WTC11 (cell line): ENCODE data around the gene TP53INP2. TPM values are rescaled to one million over a fixed set of nuclear protein-coding genes. Genes with fewer than 3 reads are reported as not detected.
A peak's percentile ranks its signal among the peaks of the same experiment; 100 is the strongest.

ENCODE experiments used
- ATAC-seq: fragments of 200-7000 bp; cut with Tn5 transposase; 2 replicates; pipeline ENCODE4 v1.10.0; 2021; ENCODE audit warnings: mild to moderate bottlenecking, moderate library complexity
- CTCF ChIA-PET: fragments of 300-600 bp; sonication (Branson Sonifier 250); formaldehyde crosslinking; loops from one replicate; lab custom pipeline; 2021; ENCODE audit warnings: antibody characterized with exemption; lab: Charles Lee
- POLR2A ChIA-PET: fragments of 350-600 bp; sonication (Branson Sonifier 250); formaldehyde crosslinking; loops from one replicate; lab custom pipeline; 2021; ENCODE audit warnings: antibody characterized with exemption; lab: Charles Lee
- DNase-seq: peaks from one replicate; pipeline ENCODE4 v3.0.0; 2021; ENCODE audit warnings: low spot score
- H3K27ac Mint-ChIP-seq: 2 replicates; pipeline ENCODE4 v1.8.0; 2021; ENCODE audit warnings: mixed read lengths
- H3K27me3 Mint-ChIP-seq: 2 replicates; pipeline ENCODE4 v1.8.0; 2021; ENCODE audit warnings: low read depth, mild to moderate bottlenecking, moderate library complexity, mixed read lengths
- H3K36me3 Mint-ChIP-seq: 2 replicates; pipeline ENCODE4 v1.8.0; 2021; ENCODE audit warnings: mixed read lengths
- H3K4me1 Mint-ChIP-seq: 2 replicates; pipeline ENCODE4 v1.8.0; 2022; ENCODE audit warnings: mixed read lengths
- H3K4me3 Mint-ChIP-seq: 2 replicates; pipeline ENCODE4 v1.8.0; 2021; ENCODE audit warnings: mild to moderate bottlenecking, moderate library complexity, mixed read lengths
- H3K9me3 Mint-ChIP-seq: 2 replicates; pipeline ENCODE4 v1.8.0; 2021; ENCODE audit warnings: mixed read lengths
- AR ChIP-seq: fragments of 250-450 bp; sonication (Bioruptor Pico); IDR thresholded peaks from 2 replicates; pipeline ENCODE4 v1.9.0; 2021; ENCODE audit warnings: mild to moderate bottlenecking
- CTCF ChIP-seq: fragments of 200-600 bp; IDR thresholded peaks from 2 replicates; pipeline ENCODE4 v1.8.0; 2022; ENCODE audit warnings: antibody characterized with exemption
- FOXK1 ChIP-seq: sonication (generic); formaldehyde crosslinking; IDR thresholded peaks from 2 replicates; pipeline ENCODE4 v1.8.0; 2022; ENCODE audit warnings: mild to moderate bottlenecking, moderate library complexity, missing genetic modification reagents
- FOXP4 ChIP-seq: sonication (generic); formaldehyde crosslinking; IDR thresholded peaks from 2 replicates; pipeline ENCODE4 v1.8.0; 2022; ENCODE audit warnings: mild to moderate bottlenecking, missing genetic modification reagents
- HMGA2 ChIP-seq: fragments of 250-450 bp; sonication (Bioruptor Pico); IDR thresholded peaks from 2 replicates; pipeline ENCODE4 v1.4.0; 2021; ENCODE audit warnings: mild to moderate bottlenecking, moderate library complexity
- MYBL2 ChIP-seq: sonication (generic); formaldehyde crosslinking; IDR thresholded peaks from 2 replicates; pipeline ENCODE4 v1.8.1; 2023; ENCODE audit warnings: mild to moderate bottlenecking, moderate library complexity, missing genetic modification reagents
- NR1H2 ChIP-seq: sonication (generic); formaldehyde crosslinking; IDR thresholded peaks from 2 replicates; pipeline ENCODE4 v1.9.0; 2021; ENCODE audit warnings: mild to moderate bottlenecking, moderate library complexity, missing genetic modification reagents
- NR2C2 ChIP-seq: sonication (generic); formaldehyde crosslinking; IDR thresholded peaks from 2 replicates; pipeline ENCODE4 v1.8.0; 2022; ENCODE audit warnings: mild to moderate bottlenecking, missing genetic modification reagents
- OVOL2 ChIP-seq: fragments of 250-450 bp; sonication (Bioruptor Pico); IDR thresholded peaks from 2 replicates; pipeline ENCODE4 v1.9.0; 2021; ENCODE audit warnings: mild to moderate bottlenecking, borderline replicate concordance
- PRRX2 ChIP-seq: fragments of 250-450 bp; sonication (Bioruptor Pico); IDR thresholded peaks from 2 replicates; pipeline ENCODE4 v1.8.0; 2021; ENCODE audit warnings: mild to moderate bottlenecking
- TEAD1 ChIP-seq: sonication (generic); formaldehyde crosslinking; IDR thresholded peaks from 2 replicates; pipeline ENCODE4 v1.8.0; 2022; ENCODE audit warnings: mild to moderate bottlenecking, missing genetic modification reagents
- ZNF281 ChIP-seq: sonication (generic); formaldehyde crosslinking; IDR thresholded peaks from 2 replicates; pipeline ENCODE4 v1.8.0; 2023; ENCODE audit warnings: mild to moderate bottlenecking, missing genetic modification reagents
- ZNF317 ChIP-seq: sonication (generic); formaldehyde crosslinking; IDR thresholded peaks from 2 replicates; pipeline ENCODE4 v1.8.1; 2023; ENCODE audit warnings: low read depth, mild to moderate bottlenecking, moderate library complexity, missing genetic modification reagents, borderline replicate concordance
- total RNA-seq: library from RNA; stranded (reverse); gene quantifications from 3 replicates; pipeline ENCODE4 v1.2.3, GENCODE V29; 2021
- TF ChIP-seq, protein P1 (sequence below): sonication (generic); formaldehyde crosslinking; IDR thresholded peaks from 2 replicates; pipeline ENCODE4 v1.8.0; 2022; ENCODE audit warnings: mild to moderate bottlenecking, missing genetic modification reagents
- TF ChIP-seq, protein P2 (sequence below): sonication (generic); formaldehyde crosslinking; IDR thresholded peaks from 2 replicates; pipeline ENCODE4 v1.8.0; 2022; ENCODE audit warnings: missing genetic modification reagents
- TF ChIP-seq, protein P3 (sequence below): sonication (generic); formaldehyde crosslinking; IDR thresholded peaks from 2 replicates; pipeline ENCODE4 v1.8.0; 2023; ENCODE audit warnings: missing genetic modification reagents

Gene TP53INP2
- total RNA-seq, 1 experiment from 2014 or later, result 4.3 TPM

DNA sequence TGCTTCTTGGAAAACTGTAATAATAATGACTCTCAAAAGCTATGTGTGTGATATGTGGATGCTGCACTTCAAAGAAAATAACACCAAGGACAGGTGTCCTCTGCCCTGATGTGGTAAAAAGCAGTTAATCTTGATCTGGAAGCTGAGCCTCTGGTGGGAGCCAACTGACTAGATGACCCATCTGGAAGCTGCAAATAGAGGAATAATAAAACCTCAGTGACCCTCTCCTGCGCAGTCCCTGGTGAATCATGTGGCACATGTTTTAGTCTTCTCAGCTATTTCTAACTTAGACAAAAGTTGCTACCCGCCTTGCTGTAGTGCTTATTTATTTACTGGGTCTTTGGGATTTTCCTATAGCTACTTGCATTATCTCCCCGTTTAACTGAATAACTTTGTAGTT lies 47.3 kb downstream of the TP53INP2 start (continued):
- no peak for TF ChIP-seq ZNF281 (CRISPR knock-in tag)

- peak overlapping the region; percentile 81 for H3K27ac Mint-ChIP-seq
- ATAC-seq, result no peak
- TF ChIP-seq FOXP4 (CRISPR knock-in tag) (no peak), NR1H2 (CRISPR knock-in tag) (no peak), TEAD1 (CRISPR knock-in tag) (no peak), OVOL2 (no peak), ZNF317 (no peak), MYBL2 (CRISPR knock-in tag) (no peak), PRRX2 (CRISPR knock-in tag) (no peak), HMGA2 (CRISPR knock-in tag) (no peak), CTCF (no peak), FOXK1 (CRISPR knock-in tag) (no peak), AR (CRISPR knock-in tag) (no peak), NR2C2 (CRISPR knock-in tag) (no peak)
- TF ChIP-seq, protein P1, sequence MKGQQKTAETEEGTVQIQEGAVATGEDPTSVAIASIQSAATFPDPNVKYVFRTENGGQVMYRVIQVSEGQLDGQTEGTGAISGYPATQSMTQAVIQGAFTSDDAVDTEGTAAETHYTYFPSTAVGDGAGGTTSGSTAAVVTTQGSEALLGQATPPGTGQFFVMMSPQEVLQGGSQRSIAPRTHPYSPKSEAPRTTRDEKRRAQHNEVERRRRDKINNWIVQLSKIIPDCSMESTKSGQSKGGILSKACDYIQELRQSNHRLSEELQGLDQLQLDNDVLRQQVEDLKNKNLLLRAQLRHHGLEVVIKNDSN (CRISPR knock-in tag), result no peak
- TF ChIP-seq, protein P2, sequence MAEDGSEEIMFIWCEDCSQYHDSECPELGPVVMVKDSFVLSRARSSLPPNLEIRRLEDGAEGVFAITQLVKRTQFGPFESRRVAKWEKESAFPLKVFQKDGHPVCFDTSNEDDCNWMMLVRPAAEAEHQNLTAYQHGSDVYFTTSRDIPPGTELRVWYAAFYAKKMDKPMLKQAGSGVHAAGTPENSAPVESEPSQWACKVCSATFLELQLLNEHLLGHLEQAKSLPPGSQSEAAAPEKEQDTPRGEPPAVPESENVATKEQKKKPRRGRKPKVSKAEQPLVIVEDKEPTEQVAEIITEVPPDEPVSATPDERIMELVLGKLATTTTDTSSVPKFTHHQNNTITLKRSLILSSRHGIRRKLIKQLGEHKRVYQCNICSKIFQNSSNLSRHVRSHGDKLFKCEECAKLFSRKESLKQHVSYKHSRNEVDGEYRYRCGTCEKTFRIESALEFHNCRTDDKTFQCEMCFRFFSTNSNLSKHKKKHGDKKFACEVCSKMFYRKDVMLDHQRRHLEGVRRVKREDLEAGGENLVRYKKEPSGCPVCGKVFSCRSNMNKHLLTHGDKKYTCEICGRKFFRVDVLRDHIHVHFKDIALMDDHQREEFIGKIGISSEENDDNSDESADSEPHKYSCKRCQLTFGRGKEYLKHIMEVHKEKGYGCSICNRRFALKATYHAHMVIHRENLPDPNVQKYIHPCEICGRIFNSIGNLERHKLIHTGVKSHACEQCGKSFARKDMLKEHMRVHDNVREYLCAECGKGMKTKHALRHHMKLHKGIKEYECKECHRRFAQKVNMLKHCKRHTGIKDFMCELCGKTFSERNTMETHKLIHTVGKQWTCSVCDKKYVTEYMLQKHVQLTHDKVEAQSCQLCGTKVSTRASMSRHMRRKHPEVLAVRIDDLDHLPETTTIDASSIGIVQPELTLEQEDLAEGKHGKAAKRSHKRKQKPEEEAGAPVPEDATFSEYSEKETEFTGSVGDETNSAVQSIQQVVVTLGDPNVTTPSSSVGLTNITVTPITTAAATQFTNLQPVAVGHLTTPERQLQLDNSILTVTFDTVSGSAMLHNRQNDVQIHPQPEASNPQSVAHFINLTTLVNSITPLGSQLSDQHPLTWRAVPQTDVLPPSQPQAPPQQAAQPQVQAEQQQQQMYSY (CRISPR knock-in tag), result no peak
- TF ChIP-seq, protein P3, sequence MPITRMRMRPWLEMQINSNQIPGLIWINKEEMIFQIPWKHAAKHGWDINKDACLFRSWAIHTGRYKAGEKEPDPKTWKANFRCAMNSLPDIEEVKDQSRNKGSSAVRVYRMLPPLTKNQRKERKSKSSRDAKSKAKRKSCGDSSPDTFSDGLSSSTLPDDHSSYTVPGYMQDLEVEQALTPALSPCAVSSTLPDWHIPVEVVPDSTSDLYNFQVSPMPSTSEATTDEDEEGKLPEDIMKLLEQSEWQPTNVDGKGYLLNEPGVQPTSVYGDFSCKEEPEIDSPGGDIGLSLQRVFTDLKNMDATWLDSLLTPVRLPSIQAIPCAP (CRISPR knock-in tag), result no peak
- H3K27me3 Mint-ChIP-seq, result no peaks in the 10 kb centered on the region
- ChIA-PET POLR2A (no interaction called here), CTCF (interaction anchor here (0.7 to 2.2 kb wide), 5 partner anchors 16 to 563 kb away, joined by 3 to 13 read pairs (median 6); no protein-coding TSS in a partner anchor)
- H3K4me1 Mint-ChIP-seq, result peaks cover 13% of the 10 kb centered on the region
- DNase-seq, result no peak
- H3K4me3 Mint-ChIP-seq, result no peak overlapping the region
- no peaks in the 10 kb centered on the region for H3K9me3 Mint-ChIP-seq
- H3K36me3 Mint-ChIP-seq, result peaks cover 2% of the 10 kb centered on the region
Observed at GRCh38 chr20:34753706-34754461, 49.7 kb downstream of the TP53INP2 start.
